Skeletal muscle cell (primary cell): Measurements from ENCODE around the gene PPL.

Experiments
- DNase-seq: peaks from one replicate; pipeline ENCODE4 v3.0.0-alpha.2; 2010; ENCODE audit warnings: low read depth
- H3K4me3 ChIP-seq: 2 replicates; pipeline ENCODE4 v1.5.1; 2011; ENCODE audit warnings: low read depth, mild to moderate bottlenecking, control low read depth, low read length, moderate library complexity

Gene PPL

DNA sequence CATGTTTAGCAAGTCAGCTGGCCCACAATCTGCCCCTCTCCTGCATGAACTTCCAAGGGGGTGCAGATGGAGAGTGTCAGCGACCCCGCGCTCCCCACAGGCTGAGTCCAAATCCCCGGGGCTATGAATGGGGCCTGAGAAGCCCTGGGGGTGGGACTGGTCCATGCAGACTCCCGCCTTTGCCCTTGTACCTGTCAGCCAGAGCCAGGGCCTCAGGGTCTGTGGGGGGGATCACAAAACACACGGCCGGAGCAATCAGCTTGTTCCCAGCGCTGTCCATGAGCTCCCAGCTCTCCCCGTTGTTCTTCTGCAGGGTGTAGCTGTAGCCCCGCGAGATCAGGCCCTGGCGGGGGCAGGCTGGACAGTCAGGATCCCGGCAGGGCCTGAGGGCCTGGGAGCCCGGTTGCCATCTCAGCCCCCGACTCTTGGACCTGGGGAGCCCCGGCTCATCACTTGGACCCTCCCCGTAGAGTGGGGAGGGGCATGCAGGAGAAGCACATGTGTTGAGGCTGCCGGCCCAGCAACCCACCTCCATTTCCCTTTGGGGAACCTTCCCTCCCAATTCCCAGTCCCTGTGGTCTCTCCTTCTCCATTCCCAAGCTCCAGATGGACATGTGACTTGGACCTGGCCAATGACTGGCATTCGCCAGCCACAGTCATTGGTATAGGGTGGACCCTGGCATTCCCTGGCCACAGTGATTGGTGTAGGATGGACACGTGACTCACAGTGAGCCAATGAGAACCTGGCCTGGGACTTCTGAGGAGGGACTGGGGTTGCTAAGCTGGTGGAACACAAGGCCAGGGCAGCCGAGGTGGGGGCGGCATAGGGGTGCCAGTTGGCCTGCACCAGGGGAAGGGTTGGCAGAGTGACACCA, 42.4 kb downstream of the PPL start:
- no peak overlapping the region for H3K4me3 ChIP-seq
- no peak for DNase-seq

GRCh38 chr16:4893103-4893862, 43.7 kb downstream of the PPL start:
- no peak for DNase-seq
- no peak overlapping the region for H3K4me3 ChIP-seq

GRCh38 chr16:4892361-4893102, 44.4 kb downstream of the PPL start:
- no peak overlapping the region for H3K4me3 ChIP-seq
- DNase-seq = peak; percentile 37

DNA sequence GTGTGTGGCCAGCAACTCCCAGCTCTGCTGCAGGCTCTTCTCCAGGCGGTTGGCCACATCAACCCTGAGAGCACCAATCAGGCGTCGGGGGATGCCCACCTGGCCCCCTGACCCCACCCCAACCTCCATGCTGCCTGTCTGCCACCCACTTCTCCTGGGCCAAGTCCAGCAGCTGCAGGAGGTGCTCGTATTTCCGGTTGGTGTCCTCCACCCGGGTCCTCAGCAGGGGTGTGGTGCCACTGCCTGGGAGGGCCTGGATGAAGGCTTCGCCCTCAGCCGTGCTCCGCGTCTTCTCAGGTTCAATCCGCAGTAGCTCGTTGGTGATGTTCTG, 45.1 kb downstream of the PPL start:
- no peak overlapping the region for H3K4me3 ChIP-seq
- no peak for DNase-seq

GRCh38 chr16:4891097-4891885, 45.7 kb downstream of the PPL start:
- H3K4me3 ChIP-seq = no peak overlapping the region
- DNase-seq = no peak

DNA sequence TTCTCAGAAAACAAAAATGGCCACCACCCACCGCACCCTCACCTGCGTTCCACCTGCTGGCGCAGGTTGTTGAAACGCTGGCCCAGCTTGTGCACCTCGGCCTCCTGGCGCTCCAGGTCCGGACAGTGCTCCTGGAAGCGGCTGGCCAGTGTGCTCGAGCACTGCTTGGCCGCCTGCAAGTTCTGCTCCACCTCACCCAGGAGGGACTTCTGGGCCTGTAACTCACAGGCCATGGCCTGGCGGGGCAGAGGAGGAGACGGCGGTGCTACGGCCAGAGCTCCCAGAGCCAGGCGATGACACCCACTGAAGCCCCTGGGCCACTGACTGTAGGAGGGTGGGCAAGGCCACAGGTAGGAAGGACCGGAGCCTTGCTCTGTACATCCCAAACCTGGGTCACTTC, 46.3 kb downstream of the PPL start:
- H3K4me3 ChIP-seq = no peak overlapping the region
- DNase-seq = no peak

DNA sequence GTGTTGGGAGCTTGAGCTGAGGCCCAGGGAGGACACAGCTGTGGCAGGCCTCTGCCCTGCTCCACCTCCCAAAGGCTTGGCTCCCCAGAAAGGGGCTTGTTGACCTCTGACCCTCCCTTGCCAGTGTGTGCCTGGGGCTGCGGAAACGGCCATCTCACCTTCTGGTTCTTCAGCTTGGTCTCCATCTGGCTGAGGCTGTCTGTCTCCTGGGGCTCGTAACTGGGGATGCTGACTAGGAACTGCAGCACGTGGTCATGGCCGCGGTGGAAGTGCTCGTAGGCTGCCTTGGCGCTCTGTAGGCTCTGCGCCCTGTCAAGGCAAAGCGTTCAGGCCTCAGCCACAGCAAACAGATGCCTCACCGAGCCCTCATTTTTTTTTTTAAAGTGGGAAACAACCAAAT, 46.9 kb downstream of the PPL start:
- DNase-seq = no peak
- H3K4me3 ChIP-seq = no peak overlapping the region

- no peak overlapping the region for H3K4me3 ChIP-seq
- DNase-seq = no peak
Measured at GRCh38 chr16:4888428-4889135, 48.4 kb downstream of the PPL start.

DNA sequence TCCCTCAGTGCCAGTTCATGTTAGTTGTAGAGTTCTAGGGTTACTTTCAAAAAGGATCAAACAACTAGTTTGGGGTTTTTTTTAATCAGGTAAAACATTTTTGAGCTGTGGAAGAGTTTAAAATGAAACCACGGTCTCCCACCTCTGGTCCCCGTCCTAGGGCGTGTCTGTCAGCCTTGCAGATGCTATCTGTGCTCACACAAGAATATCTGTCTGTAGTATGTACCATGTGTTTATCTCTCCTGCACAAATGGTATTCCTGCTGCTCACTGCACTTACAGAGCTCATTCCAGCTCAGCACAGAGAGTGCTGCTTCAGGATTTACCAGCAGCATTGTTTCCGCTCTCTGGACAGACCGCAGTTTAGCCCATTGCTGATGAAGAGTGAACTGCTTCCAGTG, 50.8 kb downstream of the PPL start:
- no peak for DNase-seq
- H3K4me3 ChIP-seq = no peak overlapping the region

DNA sequence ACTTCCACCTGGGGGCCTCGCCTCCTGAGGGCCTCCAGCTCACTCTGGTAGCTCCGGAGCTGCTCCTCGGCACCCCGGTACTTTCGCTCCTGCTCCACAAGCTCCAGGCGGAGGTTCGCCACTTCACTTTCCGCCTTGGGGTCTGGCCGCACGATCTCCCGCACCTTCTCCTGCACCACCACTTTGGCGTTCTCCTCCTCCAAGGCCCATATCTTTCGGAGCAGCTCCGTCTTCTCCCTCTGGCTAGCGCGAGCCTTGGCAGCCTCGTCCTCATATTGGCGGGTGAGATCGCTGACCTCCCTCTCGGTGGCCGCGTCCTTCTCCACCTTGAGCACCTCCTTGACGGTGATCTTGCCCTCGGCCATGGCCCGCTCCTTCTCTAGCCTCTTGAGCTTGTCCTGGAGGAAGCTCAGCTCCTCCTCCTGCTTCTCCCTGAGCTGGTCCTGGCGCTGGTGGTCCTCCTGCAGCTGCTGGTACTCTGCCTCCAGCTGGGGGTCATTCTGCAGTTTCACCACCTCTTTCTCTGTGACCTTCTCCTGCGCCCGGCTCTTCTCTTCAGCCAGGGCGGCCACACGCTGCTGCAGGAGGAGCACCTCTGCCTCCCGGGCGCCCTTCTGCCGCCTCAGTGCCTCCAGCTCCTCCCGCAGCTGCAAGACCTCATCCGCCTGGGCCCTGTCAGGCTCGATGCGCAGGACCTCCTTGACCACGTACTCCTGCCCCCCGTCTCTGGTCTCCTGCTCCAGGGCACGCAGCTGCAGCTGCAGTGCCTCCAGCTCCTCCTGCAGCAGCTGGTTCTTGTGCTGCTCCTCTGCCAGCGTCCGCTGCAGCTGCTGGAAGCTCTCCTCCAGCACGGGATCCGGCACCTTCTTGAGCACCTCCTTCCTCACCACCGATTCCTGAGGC, 51.7 kb downstream of the PPL start:
- H3K4me3 ChIP-seq = no peak overlapping the region
- no peak for DNase-seq

GRCh38 chr16:4884209-4884608, 52.7 kb downstream of the PPL start:
- no peak overlapping the region for H3K4me3 ChIP-seq
- no peak for DNase-seq

DNA sequence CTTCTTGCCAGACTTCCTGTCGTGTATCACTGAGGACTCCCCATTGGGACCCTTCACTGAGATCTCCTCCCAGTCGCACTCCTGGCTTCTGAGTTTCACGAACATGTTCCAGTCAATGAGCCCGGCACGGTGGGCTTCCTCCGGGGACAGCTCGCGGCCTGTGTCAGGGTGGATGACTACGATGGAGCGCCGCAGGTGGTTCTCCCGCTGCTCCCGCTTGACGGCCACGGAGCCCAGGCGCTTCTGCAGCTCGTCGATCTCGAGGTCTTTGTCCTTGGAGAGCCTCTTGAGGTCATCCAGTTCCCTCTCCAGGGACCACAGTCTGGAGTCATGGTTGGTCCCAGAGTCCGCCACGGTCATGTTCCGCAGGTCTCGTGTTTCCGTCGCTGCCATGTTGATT, 53.4 kb downstream of the PPL start:
- no peak overlapping the region for H3K4me3 ChIP-seq
- no peak for DNase-seq

GRCh38 chr16:4882633-4883285, 54.2 kb downstream of the PPL start:
- peak; percentile 33 for DNase-seq
- H3K4me3 ChIP-seq = no peak overlapping the region

DNA sequence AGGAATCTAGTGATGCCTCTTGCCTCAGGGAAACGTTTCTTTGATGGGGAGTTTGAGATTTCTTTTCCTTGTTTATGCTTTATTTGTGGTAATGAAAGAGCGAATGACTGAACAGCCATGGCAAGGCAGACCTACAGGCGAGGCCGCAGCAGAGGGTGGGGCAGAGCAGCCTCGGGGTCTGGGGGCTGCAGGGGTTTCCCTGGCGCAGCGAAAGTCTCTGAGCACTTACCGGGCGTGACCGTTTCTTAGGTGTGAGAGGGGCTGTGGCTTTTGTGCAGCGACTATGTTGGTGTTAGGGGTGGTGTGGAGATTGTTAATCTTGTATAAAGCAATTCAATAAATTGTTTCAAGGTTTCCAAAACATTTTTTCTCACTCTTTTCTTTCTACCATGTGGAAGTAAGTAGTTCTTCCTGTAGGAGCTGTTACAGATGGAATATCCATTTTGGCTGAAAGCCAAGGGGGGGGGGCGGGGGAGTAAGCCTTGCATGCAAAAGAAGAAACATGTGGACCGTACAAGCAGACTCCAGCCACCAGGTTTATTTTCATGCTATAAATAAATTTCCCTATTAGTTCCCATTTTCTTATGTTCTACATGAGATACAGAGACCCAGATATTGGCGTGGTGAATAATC, 54.8 kb downstream of the PPL start:
- peak; percentile 10 for DNase-seq

GRCh38 chr16:4880006-4880580, 56.9 kb downstream of the PPL start:
- H3K4me3 ChIP-seq = no peak overlapping the region
- no peak for DNase-seq

More for the DNA sequence above, 54.8 kb downstream of the PPL start:
- no peak overlapping the region for H3K4me3 ChIP-seq

DNA sequence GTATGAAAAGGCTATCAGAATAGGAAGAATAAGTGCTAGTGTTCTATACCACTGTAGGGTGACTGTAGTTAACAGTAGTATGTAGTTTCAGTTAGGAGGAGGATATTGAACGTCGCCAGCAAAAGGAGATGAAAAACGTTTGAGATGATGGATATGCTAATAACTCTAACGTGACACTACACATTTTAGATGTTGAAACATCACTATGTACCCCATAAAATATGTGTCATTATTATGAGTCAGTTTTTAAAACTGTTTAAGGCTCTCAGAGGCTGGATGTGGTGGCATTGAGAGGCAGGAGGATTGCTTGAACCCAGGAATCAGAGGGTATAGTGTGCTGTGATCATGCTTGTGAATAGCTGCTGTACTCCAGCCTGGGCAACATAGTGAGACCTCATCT, 57.9 kb downstream of the PPL start:
- H3K4me3 ChIP-seq = no peak overlapping the region
- DNase-seq = no peak

DNA sequence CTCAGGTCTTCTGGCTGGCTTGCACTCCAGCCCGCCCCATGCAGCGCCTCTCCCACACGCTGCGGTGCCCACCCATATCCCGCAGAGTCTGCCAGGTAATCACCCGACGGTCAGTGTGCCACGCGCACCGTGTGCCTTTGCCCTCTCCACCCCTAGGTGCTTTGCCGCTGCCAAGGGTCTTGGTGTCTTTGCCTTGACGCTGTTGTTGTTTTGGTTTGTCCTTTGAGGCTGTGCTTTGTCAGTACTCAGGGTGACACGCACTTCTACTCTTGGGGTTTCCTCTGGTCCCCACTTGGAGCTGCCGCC, 59.6 kb downstream of the PPL start:
- H3K4me3 ChIP-seq = no peak overlapping the region
- DNase-seq = no peak
